Activated CD4-positive, CD25-positive, alpha-beta regulatory T cell treated with anti-CD3 and anti-CD28 coated beads, Interleukin-2, amount 50 U/mL, for 16 hours (primary cell): ENCODE data around the gene ANO8.
"Not testable (repeated sequence)": the region's sequence is repeated elsewhere in the genome, so short reads cannot be mapped to it uniquely, and the experiment has no call there.

Source experiments
- DNase-seq: peaks from one replicate; pipeline ENCODE4 v3.0.0-alpha.2; 2020; ENCODE audit warnings: low read depth, low spot score

ANO8 gene

GRCh38 chr19:17311455-17312188 lies 23.0 kb downstream of the ANO8 start:
- DNase-seq: no peak

GRCh38 chr19:17309965-17310461 lies 24.6 kb downstream of the ANO8 start:
- no peak for DNase-seq

- DNase-seq: peak; percentile 99
Measured at GRCh38 chr19:17309198-17309964, 25.3 kb downstream of the ANO8 start, which contains the start of gene DDA1. Gene DDA1 (plus strand): TSS chr19:17309563. CDS start chr19:17309655, 92 bp downstream.

GRCh38 chr19:17307876-17308377 lies 26.7 kb downstream of the ANO8 start:
- no peak for DNase-seq

- no peak for DNase-seq
Measured at GRCh38 chr19:17306285-17306714, 28.4 kb downstream of the ANO8 start.

DNA sequence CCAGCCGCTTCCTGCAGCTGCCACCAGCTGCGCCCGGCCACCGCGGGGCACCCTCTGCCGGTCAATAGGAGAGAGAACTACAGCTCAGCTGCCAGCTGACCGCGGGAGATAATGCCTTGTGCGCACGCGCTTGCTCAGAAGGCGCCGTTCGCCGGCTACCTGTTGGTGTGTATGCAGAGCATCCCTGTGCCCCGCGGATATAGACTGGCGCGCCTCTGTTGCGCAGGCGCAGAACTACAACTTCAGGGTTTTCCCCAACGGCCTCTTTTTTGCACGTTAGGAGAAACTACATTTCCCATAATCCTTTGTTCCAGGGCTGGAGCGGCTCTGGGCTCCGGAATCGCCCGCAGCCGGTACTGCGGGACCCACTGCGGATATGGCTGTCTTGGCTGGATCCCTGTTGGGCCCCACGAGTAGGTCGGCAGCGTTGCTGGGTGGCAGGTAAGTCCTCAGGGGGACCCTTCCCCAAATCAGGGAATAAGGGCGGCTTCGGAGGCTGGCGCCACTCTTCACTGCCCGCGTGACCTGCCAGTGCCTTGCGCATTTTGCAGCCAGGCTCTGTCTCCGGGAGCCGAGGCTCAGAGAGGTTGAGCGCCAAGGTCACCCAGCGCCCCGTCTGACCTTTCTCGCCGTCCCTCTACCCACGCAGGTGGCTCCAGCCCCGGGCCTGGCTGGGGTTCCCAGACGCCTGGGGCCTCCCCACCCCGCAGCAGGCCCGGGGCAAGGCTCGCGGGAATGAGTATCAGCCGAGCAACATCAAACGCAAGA lies 29.0 kb downstream of the ANO8 start, which contains the start of gene MRPL34:
Gene MRPL34, plus strand, starts transcription at position 356 of the 768 bp plus-strand sequence. Its CDS starts 21 bp downstream, at position 377.
- peak; percentile 90 for DNase-seq

DNA sequence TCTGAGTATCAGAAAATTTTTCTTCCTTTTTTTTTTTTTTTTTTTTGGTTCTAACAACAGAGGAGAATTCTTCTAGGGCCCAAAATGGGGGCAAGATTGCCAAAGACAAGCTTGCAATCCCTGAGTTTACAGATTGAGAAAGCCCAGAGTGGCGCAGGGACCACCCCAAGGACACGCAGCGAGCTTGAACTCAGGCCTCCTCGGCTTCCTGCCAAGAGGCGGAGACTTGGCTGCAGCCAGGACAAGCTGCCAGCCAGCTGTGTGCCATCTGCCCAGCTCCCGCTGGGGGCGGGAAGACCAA lies 29.5 kb downstream of the ANO8 start:
- DNase-seq: no peak

DNA sequence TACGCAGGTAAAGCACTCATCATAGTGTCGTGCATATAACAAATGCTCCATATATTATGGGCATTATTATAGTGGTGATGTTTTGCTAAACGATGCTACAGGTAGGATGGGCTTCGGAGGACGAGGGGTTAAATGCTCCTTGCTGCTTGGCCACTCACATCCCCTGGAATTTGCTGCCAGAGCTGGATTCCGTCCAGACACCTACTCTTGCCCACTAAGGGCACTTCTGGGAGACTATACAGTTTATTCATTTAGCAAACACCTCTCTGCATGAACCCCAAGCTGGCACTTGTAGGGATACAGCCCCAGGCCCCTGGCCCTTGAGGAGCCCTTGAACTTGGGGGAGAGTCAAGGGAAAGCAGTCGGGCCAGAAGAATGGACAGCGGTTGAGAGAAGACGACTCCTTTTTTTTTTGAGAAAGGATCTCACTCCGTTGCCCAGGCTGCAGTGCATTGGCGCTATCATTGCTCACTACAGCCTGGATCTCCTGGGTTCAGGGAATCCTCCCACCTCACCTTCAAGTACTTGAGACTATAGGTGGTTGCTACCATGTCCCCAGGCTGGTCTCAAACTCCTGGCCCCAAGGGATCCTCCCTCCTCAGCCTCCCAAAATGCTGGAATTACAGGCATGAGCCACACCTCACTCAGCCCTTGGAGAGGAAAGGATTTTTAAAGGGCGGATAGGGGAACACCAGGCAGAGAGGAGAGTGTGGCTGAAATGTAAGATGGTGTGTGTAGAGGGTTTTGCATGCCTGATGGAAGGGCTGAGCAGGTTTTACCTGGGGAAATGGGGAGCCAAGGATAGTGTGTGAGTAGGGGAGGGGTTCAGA lies 30.1 kb downstream of the ANO8 start:
- no peak for DNase-seq

- DNase-seq: no peak
Measured at GRCh38 chr19:17303940-17304267, 30.8 kb downstream of the ANO8 start.

DNA sequence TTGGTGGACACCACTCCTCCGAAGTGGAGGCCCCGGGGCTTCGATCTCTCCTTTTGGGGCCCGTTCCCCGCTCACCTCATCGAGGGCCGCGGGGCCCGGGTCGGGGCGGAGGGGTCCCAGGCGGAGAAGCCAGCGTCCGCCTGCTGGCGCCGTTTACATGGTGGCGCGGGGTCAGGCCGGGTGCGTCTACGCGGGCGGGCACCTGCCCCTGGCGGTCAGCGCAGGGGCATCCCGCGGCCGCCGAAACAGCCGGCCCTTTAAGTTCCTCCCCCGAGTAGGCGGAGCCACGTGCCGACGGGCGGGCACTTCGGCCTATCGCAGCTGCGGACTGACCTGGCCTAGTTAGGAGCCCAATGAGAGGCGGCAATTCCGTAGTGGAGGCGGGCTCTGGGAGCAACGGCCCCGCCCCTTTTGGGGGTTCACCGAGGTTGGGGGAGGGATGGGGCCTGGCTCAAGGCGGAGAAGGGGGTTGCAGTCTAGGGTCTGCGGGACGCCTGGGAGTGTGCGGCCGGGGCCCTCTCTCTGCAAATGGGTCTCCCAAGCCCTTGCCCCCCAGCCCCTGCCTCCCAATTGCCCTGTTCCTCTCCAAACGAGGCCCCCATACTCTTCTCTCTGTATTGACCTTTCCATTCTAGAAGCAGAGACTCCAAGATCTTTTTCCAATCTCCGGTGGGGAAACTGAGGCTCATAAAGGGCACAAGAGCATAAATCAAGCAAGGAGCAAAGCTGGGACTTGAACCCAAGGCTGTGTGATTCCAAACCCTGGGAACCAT lies 31.3 kb downstream of the ANO8 start, which contains the start of gene ABHD8:
Gene ABHD8, minus strand, starts transcription at position 259 of the 773 bp plus-strand sequence. CDS start 1,809 bp downstream, outside the sequence.
- peak; percentile 81 for DNase-seq

- no peak for DNase-seq
Measured at GRCh38 chr19:17302391-17303166, 32.1 kb downstream of the ANO8 start.

DNA sequence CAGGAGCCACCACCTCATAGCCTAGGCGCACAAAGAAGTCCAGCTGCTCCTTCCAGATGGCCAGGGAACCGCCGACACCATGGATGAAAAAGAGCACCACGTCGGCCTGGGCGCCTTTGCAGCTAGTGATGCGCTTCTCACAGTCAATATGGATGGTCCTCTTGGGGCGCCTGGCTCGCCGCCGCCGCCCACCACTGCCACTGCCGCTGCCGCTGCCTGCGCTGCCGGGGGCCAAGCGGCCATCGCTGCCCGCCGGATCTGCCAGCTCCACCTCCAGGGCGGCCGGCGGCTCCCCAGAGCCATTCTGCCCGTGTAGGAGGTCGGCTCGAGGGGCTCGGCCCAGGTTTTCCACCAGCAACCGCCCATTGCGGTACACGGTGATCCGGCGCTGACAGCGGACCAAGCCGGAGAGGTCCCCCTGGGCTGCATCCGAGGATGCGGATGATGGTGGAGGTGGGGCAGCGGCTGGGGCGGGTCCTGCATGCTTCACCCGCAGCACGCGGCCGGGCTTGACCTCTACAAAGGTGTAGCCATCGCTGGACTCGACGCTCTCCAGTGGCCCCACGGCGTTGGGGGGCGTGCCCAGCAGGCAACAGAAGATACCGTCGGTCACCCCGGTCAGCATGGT lies 33.5 kb downstream of the ANO8 start:
- no peak for DNase-seq

DNA sequence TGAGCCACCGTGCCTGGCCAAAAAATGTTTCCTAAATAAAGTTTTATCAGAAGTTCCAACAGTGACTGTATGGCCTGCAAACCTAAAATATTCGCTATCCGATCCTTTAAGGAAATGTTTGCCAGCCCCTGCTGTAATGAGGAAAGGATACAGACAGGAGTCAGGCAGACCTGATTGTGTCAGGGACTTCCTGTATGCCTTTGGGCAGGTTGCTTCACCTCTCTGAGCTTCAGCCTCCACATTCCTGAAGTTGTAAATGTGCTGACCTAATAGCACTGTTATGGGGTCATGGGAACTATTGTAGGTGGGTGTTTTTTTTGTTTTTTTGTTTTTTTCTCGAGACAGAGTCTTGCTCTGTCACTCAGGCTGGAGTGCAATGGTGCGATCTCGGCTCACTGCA lies 37.7 kb downstream of the ANO8 start:
- DNase-seq: no peak

DNA sequence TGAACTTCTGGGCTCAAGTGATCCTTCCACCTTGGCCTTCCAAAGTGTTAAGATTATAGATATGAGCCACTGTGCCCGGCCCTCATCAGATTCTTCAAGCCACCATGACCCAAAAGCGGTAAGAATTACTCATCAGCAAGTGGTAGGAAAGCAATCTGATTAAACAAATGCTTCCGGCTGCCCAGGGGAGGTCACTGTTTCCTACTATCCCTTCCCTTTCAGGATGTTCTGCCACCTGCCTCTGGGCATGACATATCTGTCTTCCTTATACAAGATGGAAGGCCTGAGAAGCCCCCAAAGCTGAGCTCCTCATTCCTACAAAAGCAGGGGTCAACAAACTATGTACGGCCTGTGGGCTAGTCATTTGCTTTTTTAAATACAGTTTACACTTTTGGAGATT lies 38.4 kb downstream of the ANO8 start:
- DNase-seq: no peak

DNA sequence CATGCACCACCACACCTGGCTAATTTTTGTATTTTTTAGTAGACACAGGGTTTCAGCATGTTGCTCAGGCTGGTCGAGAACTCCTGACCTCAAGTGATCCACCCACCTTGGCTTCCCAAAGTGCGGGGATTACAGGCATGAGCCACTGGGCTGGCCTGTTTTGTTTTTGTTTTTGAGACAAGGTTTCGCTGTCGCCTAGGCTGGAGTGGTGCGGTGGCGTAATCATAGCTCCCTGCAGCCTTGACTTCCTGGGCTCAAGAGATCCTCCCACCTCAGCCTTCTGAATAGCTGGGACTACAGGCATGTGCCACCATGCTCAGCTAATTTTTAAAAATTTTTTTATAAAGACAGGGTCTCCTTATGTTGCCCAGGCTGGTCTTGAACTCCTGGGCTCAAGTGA lies 39.1 kb downstream of the ANO8 start:
- DNase-seq: not testable (repeated sequence)

DNA sequence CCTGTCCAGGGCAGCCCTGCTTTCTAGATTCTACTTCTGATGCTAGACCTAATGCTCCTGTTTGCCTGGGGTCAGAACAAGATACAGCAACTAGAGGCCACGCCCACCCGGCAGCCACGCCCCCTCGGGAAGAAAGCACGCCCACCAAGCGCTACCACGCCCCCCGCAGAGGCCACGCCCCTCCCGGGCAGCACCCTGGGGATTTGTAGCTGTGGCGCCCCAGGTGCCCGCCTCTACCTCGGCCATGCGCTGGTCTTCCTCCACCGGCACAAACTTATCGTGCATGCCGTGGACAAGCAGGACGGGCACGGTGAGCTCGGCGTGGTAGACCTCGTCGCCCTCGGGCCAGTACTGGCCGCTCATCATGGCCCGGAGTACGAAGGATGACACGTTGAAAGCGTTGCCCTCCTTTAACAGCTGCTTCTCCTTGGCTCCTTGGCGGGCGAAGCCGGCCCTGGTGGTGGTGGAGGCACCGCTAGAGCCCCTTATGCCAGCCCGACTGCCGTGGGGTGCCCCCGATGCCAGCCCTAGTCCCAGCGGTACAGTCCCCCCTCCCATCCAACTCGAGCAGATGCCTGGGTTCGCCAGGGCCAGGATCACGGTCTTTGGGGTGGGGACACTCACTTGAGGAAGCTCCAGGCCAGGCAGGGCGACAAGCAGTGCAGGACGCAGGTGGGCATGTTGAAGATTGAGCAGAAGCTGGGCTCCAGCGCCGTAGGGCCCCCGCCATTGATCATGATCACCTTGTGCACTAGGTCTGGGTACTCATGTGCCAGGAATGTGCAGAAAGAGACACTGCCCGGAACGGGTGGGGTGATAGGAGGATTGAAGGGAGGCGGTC lies 40.4 kb downstream of the ANO8 start:
- DNase-seq: no peak

DNA sequence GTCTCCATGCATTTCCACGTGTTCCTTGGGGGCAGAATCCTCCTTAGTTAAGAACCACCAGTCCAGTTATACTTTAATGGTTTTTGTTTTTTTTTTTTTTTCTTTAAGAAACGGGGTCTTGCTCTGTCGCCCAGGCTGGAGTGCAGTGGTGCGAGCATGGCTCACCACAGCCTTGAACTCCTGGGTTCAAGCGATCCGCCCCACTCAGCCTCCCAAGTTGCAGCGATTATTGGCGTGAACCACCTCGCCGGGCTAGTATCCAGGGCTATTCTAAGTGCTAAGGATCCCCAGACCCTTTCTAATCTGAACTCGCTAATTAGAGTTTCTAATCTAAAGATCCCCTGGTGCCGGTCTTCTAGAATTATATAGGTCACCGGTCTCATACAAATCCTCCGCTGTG lies 41.0 kb downstream of the ANO8 start:
- DNase-seq: no peak
